Stimulated activated CD8-positive, alpha-beta memory T cell treated with anti-CD3 and anti-CD28 coated beads, Interleukin-4, amount 100 ng/mL, for 1 hour (primary cell): ENCODE results near the gene PNKD.
A peak's percentile ranks its signal among the peaks of the same experiment; 100 is the strongest.

Source experiments
- DNase-seq, 2 donors: peaks; one replicate each; pipeline ENCODE4 v3.0.0-alpha.2; 2020; ENCODE audit warnings: low read depth in 2 of 2, low spot score in 1 of 2

The PNKD gene

GRCh38 chr2:218394298-218395089 is 124.2 kb downstream of the PNKD start:
- DNase-seq, result no peak

- DNase-seq, result no peak
These were observed 124.7 kb downstream of the PNKD start for GRCh38 chr2:218395090-218395444.

- no peak for DNase-seq
These were observed 125.1 kb downstream of the PNKD start for GRCh38 chr2:218395456-218395825.

GRCh38 chr2:218395826-218396687 is 125.7 kb downstream of the PNKD start:
- peak; percentile 76 to 87 for DNase-seq
